ENCODE measurements around the gene MCOLN2.

The MCOLN2 gene

DNA sequence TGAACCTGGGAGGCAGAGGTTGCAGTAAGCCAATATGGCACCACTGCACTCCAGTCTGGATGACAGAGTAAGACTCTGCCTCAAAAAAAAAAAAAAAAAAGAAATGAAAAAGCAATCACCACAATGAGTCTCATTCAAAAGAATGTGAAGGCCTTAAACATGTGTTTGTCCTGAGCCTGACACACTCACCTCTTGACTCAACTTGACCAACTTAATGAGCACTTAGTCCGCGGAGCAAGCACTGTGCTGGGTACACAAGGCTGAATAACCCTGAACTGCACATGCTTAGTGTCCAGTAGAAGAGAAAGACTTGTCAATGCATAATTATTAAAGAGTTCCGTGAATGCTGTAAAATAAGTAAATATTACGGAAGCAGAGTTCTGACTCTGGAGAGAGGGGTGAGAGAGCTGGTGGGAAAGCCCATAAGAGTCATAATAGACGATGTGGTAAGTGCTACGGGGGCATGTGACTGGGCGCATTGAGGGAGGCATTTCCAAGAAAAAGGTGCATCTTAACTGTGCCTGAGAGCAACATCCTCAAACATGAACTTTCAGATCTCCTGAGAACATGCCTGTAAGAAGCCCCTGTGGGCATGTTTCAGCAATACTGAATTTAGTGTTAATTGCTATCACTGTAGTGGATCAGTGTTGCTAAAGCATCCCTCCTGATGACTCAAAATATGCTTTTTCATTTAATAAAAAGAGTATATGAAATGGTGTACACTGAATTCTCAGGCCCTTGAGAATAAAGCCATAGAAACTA, 27.2 kb downstream of the MCOLN2 start:
- no peak overlapping the region for H3K4me3 Mint-ChIP-seq
- no peaks in the 10 kb centered on the region for H3K27me3 Mint-ChIP-seq
- intact Hi-C loops (cut with micrococcal nuclease), result no loop called here
- H3K4me1 Mint-ChIP-seq (ENCODE audit: low read depth), result peaks cover 20% of the 10 kb centered on the region
- H3K9me3 Mint-ChIP-seq, result no peaks in the 10 kb centered on the region
- no peak overlapping the region for H3K27ac Mint-ChIP-seq
- H3K36me3 Mint-ChIP-seq (ENCODE audit: low read depth), result no peaks in the 10 kb centered on the region

DNA sequence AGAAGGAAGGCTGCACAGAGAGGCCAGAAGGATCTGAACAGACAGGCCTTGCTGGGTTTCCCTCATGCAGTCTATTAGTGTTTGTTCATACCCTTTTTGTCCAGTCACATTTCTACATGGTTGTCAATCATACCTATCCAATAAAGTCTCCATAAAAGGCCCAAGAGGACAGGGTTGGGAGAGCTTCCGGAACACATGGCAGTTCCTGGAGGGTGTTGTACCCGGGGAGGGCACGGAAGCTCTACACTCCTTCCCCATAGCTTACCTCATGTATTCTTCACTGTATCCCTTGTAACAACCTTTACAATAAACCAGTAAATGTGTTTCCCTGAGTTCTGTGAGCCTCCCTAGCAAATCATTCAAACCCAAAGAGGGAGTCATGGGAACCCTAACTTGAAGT, 28.0 kb downstream of the MCOLN2 start:
- no peak overlapping the region for H3K27ac Mint-ChIP-seq
- peaks cover under 1% of the 10 kb centered on the region for H3K36me3 Mint-ChIP-seq (ENCODE audit: low read depth)
- H3K4me3 Mint-ChIP-seq, result no peak overlapping the region
- intact Hi-C loops (cut with micrococcal nuclease), result no loop called here
- peaks cover 19% of the 10 kb centered on the region for H3K4me1 Mint-ChIP-seq (ENCODE audit: low read depth)
- H3K9me3 Mint-ChIP-seq, result no peaks in the 10 kb centered on the region
- H3K27me3 Mint-ChIP-seq, result no peaks in the 10 kb centered on the region

DNA sequence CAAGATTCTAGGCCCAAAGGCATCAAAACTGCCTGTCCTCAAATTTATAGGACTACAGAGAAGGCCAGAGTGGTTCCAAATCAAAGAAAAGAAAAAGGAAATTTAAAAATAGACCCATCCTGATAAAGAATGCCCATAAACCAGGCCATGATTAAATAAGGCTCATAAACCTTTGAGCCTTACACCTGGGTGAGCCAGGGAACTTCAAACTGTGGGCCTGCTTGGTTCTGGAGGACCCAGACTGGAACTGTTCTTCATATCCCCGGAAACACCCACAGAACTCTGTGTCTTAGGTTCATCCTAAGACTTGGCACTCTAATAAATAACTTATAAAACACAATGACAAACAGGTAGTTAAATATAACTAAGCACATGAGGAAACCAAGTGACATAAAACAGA, 28.8 kb downstream of the MCOLN2 start:
- Mint-ChIP-seq H3K27me3 (no peaks in the 10 kb centered on the region), H3K4me3 (no peak overlapping the region), H3K9me3 (no peaks in the 10 kb centered on the region), H3K36me3 (ENCODE audit: low read depth) (peaks cover 8% of the 10 kb centered on the region), H3K4me1 (ENCODE audit: low read depth) (peaks cover 11% of the 10 kb centered on the region), H3K27ac (no peak overlapping the region)
- intact Hi-C loops (cut with micrococcal nuclease), result no loop called here

DNA sequence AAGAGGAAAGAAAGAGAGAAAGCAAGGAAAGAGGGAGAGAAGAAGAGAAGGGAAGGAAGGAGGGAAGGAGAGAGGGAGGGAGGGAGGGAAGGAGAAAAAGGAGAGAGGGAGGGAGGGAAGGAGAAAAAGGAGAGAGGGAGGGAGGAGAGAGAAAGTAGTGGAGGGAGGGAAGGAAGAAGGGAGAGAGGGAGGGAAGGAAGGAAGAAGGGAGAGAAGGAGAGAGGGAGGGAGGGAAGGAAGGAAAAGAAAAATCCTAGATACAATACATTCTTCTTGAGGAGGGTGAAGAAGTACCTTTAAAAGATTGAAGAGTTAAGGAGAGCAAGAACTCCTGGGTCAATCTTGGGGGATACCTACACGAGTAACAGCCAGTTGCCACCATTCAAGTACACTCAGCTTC, 29.2 kb downstream of the MCOLN2 start:
- H3K36me3 Mint-ChIP-seq (ENCODE audit: low read depth), result peaks cover 8% of the 10 kb centered on the region

DNA sequence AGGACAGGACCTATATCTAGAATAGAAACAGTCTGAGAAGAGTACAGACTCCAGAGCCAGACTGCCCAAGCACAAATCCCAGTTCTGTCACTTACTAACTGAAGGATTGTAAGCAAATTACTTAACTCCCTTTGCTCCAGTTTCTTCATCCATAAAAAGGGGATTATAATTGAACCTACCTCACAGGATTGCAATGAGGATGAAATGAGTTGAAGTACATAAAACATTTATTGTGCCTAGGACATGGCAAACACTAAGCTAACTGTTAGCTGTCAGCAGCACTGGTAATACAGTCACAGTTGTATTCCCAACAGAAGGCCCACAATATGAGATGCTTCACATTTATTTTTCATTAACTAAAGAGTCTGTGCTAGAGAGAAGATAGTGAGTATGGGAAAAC, 33.9 kb downstream of the MCOLN2 start:
- Mint-ChIP-seq H3K27me3 (no peaks in the 10 kb centered on the region), H3K9me3 (no peaks in the 10 kb centered on the region), H3K27ac (no peak overlapping the region), H3K36me3 (ENCODE audit: low read depth) (peaks cover 8% of the 10 kb centered on the region), H3K4me1 (ENCODE audit: low read depth) (peaks cover 6% of the 10 kb centered on the region), H3K4me3 (no peak overlapping the region)
- intact Hi-C loops (cut with micrococcal nuclease), result no loop called here

More for the DNA sequence above, 29.2 kb downstream of the MCOLN2 start:
- Mint-ChIP-seq H3K27ac (no peak overlapping the region), H3K9me3 (no peaks in the 10 kb centered on the region), H3K4me1 (ENCODE audit: low read depth) (peaks cover 10% of the 10 kb centered on the region), H3K4me3 (no peak overlapping the region), H3K27me3 (no peaks in the 10 kb centered on the region)
- intact Hi-C loops (cut with micrococcal nuclease), result no loop called here

DNA sequence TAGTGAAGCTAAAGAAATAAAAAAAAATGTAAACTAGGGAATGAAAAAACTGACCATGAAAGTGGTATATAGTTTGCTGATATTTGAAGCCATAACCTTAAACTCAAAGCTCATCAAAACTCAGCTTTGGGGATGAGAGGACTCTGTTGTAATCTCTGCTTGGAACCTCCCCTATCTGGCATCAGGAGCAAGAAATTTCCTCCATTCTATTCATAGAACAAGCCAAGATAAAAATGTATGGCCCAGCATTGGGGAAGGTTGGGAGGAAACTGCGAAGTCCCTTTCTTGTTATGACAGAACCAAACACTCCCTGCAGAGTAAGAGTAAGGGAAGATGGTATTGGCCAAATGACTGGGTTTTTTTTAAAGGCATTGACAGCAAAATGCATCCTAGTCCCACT, 35.6 kb downstream of the MCOLN2 start:
- H3K27ac Mint-ChIP-seq, result no peak overlapping the region

DNA sequence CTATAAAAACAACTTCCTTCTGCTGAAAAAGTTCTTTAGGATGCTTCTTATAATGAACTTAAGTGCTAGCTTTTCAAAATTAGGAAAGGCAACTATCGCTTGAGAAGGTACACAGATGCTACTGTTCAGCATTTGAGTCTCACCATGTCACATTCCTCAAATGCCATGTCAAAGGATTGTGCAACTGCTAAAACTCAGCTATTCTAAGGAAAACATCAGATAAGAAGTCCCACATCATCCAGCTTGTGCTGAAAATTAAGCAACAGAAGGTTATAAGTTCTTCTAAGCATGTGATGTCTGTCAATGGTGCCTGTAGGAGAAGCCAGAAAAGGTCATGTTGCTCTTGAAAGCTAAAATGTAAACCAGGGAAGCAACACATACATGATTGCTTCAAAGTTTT, 36.5 kb downstream of the MCOLN2 start:
- intact Hi-C loops (cut with micrococcal nuclease), result no loop called here
- Mint-ChIP-seq H3K4me3 (no peak overlapping the region), H3K27ac (no peak overlapping the region), H3K4me1 (ENCODE audit: low read depth) (peaks cover 6% of the 10 kb centered on the region), H3K9me3 (peaks cover 2% of the 10 kb centered on the region), H3K27me3 (peaks cover 3% of the 10 kb centered on the region), H3K36me3 (ENCODE audit: low read depth) (peaks cover 15% of the 10 kb centered on the region)

More for the DNA sequence above, 35.6 kb downstream of the MCOLN2 start:
- Mint-ChIP-seq H3K4me1 (ENCODE audit: low read depth) (peaks cover 6% of the 10 kb centered on the region), H3K9me3 (no peaks in the 10 kb centered on the region), H3K4me3 (no peak overlapping the region), H3K36me3 (ENCODE audit: low read depth) (peaks cover 14% of the 10 kb centered on the region), H3K27me3 (peaks cover 3% of the 10 kb centered on the region)
- intact Hi-C loops (cut with micrococcal nuclease), result no loop called here

DNA sequence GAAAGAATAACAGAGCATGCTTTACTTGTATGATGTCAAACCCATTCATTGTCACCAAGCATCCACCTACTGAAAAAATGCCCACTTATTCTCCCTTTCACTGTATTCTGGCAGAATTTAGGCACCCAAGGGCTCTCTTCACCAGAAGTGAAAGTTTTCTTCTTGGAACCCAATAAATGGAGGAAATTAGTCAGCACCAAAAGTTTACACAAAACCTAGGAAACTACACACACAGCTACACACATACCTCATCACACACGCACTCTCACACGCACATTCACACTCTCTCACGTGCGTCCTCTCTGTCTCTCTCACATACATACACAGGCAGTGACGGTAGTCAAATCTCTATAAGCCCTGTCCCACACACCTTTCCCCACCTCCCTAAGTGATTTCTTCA, 37.6 kb downstream of the MCOLN2 start:
- Mint-ChIP-seq H3K27me3 (peaks cover 3% of the 10 kb centered on the region), H3K9me3 (peaks cover 11% of the 10 kb centered on the region), H3K4me1 (ENCODE audit: low read depth) (peaks cover 6% of the 10 kb centered on the region), H3K27ac (no peak overlapping the region), H3K4me3 (no peak overlapping the region), H3K36me3 (ENCODE audit: low read depth) (peaks cover 20% of the 10 kb centered on the region)
- intact Hi-C loops (cut with micrococcal nuclease), result loop anchor here (5.0 kb wide), 1 partner anchor 43 kb away; no protein-coding TSS in a partner anchor

DNA sequence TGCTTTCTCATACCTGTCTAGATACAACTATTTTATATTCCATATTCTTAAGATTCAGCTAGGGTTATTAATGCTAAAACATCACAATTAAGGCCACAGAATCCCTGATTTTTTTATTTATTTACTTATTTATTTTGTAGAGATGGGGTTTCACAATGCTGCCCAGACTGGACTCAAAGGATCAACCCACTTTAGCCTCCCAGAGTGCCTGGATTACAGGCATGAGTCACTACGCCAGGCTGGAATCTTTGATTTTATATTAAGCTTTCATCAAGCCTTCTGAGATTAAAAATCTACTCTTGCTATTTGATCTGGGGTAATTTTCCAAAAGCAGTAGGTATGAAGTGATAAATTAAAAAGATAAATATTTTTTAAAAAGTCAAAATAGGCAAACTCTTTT, 38.9 kb downstream of the MCOLN2 start:
- peaks cover 12% of the 10 kb centered on the region for H3K36me3 Mint-ChIP-seq (ENCODE audit: low read depth)
- intact Hi-C loops (cut with micrococcal nuclease), result loop anchor here (5.0 kb wide), 1 partner anchor 44 kb away; no protein-coding TSS in a partner anchor
- no peak overlapping the region for H3K27ac Mint-ChIP-seq

DNA sequence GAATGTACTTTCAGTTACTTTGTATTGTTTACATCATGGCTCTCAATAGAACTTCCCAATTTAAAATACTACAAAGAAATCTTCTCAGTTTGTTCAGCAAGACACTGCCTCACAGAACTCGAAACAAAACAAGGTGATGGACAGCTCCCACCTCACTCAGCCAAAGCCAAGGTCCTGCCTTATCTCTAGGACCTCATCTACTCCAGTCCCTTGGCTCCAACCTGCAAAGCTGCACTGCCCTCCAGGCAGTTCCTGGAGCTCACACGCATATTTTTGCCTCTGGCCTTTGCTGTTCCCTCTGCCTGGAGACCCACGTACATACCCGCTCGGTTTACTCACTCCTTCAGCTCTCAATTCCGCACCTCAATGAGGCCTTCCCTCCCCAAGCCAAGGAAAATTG, 40.3 kb downstream of the MCOLN2 start:
- Mint-ChIP-seq H3K36me3 (ENCODE audit: low read depth) (peaks cover 12% of the 10 kb centered on the region), H3K27ac (no peak overlapping the region), H3K4me3 (no peak overlapping the region), H3K4me1 (ENCODE audit: low read depth) (peaks cover 13% of the 10 kb centered on the region), H3K27me3 (peaks cover 3% of the 10 kb centered on the region), H3K9me3 (peaks cover 11% of the 10 kb centered on the region)
- intact Hi-C loops (cut with micrococcal nuclease), result loop anchor here (5.0 kb wide), 1 partner anchor 46 kb away; no protein-coding TSS in a partner anchor

More for the DNA sequence above, 38.9 kb downstream of the MCOLN2 start:
- Mint-ChIP-seq H3K4me1 (ENCODE audit: low read depth) (peaks cover 11% of the 10 kb centered on the region), H3K9me3 (peaks cover 11% of the 10 kb centered on the region), H3K27me3 (peaks cover 3% of the 10 kb centered on the region), H3K4me3 (no peak overlapping the region)

DNA sequence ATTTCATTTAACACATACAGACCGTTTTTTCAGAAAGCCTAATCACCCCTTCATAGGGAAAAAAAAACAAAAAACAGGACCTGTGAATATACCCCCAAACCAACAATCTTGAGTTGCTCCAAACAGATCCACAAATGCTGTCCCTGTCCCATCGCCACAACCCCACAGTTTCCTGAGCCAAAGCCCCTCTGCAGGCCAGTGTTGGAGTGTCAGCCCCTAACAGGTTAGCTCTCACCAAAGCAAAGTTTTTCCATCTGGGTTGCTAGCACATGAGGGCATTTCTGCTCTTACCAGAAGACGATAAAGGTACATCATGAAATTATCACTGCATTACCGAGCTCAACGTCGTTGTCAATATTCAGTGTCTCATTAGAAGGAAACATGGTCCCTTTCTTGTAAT, 40.8 kb downstream of the MCOLN2 start:
- intact Hi-C loops (cut with micrococcal nuclease), result loop anchor here (5.0 kb wide), 1 partner anchor 46 kb away; no protein-coding TSS in a partner anchor

DNA sequence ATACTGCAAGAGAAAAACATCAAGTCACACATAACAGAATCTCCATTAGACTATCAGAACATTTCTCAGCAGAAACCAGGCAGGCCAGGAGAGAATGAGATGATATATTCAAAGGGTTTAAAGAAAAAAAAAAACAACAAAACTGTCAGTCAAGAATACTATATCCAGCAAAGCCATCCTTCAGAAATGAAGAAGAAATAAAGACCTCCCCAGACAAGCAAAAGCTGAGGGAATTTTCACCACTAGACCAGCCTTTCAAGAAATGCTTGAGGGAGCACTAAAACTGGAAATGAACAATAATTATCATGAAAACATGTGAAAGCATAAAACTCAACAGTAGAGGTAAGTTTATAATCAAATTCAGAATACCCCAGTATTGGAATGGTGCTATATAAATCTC, 47.2 kb downstream of the MCOLN2 start:
- Mint-ChIP-seq H3K27ac (no peak overlapping the region), H3K4me1 (ENCODE audit: low read depth) (peaks cover 17% of the 10 kb centered on the region), H3K36me3 (ENCODE audit: low read depth) (peaks cover 10% of the 10 kb centered on the region), H3K27me3 (peaks cover 3% of the 10 kb centered on the region), H3K9me3 (peaks cover 2% of the 10 kb centered on the region), H3K4me3 (no peak overlapping the region)
- intact Hi-C loops (cut with micrococcal nuclease), result loop anchor here (5.0 kb wide), 1 partner anchor 48 kb away; the partner anchor contains the start of gene MCOLN2

More for the DNA sequence above, 40.8 kb downstream of the MCOLN2 start:
- H3K27me3 Mint-ChIP-seq, result peaks cover 3% of the 10 kb centered on the region
- H3K4me1 Mint-ChIP-seq (ENCODE audit: low read depth), result peaks cover 13% of the 10 kb centered on the region
- no peak overlapping the region for H3K27ac Mint-ChIP-seq
- peaks cover 12% of the 10 kb centered on the region for H3K36me3 Mint-ChIP-seq (ENCODE audit: low read depth)
- H3K4me3 Mint-ChIP-seq, result no peak overlapping the region
- peaks cover 11% of the 10 kb centered on the region for H3K9me3 Mint-ChIP-seq

DNA sequence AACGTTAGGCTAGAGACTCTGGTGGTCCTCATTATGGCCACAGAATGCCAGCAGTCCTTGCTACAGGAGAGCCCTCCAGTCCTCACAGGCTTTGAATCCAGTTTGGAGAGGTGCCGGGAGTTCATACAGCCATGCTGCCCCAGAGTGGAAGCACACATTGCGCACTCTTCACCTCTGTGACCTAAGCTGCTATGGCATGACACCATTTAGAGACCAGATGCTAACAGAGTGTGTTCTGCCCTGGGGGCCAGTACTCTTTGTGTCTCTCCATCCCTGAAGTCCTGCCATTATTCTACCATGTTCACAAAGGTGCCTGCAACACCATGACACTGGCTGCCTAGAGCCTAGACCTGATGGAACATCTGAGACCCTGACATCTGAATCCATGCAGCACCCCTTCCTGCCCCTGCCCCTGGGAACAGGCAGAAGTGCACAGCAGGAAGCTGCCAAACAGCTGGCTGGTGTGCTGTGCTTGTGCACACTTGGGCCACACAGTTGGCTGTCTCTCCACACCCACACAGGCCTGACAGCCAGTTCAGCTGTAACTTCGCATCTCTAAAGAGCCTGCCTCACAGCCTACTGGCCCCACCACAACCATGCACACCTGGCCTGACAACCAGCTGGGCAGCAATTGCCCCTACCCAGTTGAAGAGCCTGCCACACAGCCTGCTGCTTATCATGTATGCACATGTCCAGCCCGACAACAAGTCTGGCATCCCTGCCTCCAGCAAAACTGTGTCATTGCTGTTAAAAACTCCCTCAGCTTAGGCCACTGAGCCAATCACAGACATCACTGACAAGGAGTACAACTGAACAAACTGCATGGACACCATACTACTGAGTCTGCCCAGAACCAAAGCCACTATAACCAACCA, 49.1 kb downstream of the MCOLN2 start:
- Mint-ChIP-seq H3K27me3 (peaks cover 5% of the 10 kb centered on the region), H3K4me3 (no peak overlapping the region), H3K36me3 (ENCODE audit: low read depth) (peaks cover 10% of the 10 kb centered on the region), H3K27ac (no peak overlapping the region), H3K4me1 (ENCODE audit: low read depth) (peaks cover 9% of the 10 kb centered on the region), H3K9me3 (no peaks in the 10 kb centered on the region)
- intact Hi-C loops (cut with micrococcal nuclease), result loop anchor here (5.0 kb wide), 1 partner anchor 50 kb away; the partner anchor contains the start of gene MCOLN2

DNA sequence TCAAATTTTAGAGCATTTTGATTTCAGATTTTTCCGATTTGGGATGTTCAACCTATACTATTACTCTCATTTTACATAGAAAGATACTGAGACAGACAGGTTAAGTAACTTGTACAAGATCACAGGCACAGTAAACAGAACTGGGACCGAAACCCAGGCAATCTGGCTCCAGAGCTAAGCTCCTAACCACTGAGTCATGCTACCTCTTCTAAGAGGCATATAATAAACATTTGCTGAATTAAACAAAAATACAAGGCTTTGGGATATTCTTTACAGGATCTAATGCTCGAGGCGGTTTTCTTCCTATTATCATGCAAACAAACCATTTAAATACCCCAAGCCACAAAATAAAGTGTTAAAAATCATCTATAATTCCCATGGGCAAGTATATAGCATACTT, 50.3 kb downstream of the MCOLN2 start:
- Mint-ChIP-seq H3K27ac (no peak overlapping the region), H3K27me3 (peaks cover 5% of the 10 kb centered on the region), H3K36me3 (ENCODE audit: low read depth) (peaks cover 10% of the 10 kb centered on the region), H3K4me1 (ENCODE audit: low read depth) (peaks cover 9% of the 10 kb centered on the region), H3K4me3 (no peak overlapping the region), H3K9me3 (no peaks in the 10 kb centered on the region)
- intact Hi-C loops (cut with micrococcal nuclease), result loop anchor here (5.0 kb wide), 1 partner anchor 51 kb away; the partner anchor contains the start of gene MCOLN2

Measured in dendritic cell treated with granulocyte-macrophage colony-stimulating factor and Interleukin-4, amounts not matched to agents 40 ng/mL and 50 ng/mL, for 4 days (primary cell).